GM12875 (cell line): ENCODE results near the gene LRBA.
A peak's percentile ranks its signal among the peaks of the same experiment; 100 is the strongest.

Experiments
- H3K4me3 ChIP-seq: one replicate; pipeline ENCODE4 v1.5.1; 2011; ENCODE audit warnings: low read depth, low read length, control low read depth
- TF ChIP-seq, protein P1 (sequence below): IDR thresholded peaks from 2 replicates; pipeline ENCODE4 v1.5.1; 2011; ENCODE audit warnings: low read depth, mild to moderate bottlenecking, control low read depth, inconsistent platforms, low read length, moderate library complexity, borderline replicate concordance; ENCODE audit not compliant: insufficient read depth

Gene LRBA

DNA sequence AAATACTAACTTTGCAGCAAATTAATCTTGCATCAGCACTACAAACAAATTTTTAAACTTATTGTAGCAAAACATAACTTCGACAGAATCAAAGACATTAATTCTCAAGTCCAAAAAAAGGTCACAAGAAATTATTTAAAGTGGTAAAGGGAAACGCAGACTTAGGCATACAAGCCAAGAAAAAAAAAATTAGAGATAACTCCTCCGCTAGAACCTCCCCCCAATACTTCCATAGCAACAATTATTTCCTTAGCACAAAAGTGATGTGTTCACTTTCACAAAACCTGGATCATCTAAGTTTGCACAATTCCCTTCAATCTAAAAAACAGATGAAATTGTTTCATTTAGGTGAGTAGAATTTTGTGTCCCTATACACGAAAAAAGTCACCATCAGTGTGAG, 1.1 kb downstream of the LRBA start:
- H3K4me3 ChIP-seq: peak overlapping the region; percentile 88
- TF ChIP-seq, protein P1, sequence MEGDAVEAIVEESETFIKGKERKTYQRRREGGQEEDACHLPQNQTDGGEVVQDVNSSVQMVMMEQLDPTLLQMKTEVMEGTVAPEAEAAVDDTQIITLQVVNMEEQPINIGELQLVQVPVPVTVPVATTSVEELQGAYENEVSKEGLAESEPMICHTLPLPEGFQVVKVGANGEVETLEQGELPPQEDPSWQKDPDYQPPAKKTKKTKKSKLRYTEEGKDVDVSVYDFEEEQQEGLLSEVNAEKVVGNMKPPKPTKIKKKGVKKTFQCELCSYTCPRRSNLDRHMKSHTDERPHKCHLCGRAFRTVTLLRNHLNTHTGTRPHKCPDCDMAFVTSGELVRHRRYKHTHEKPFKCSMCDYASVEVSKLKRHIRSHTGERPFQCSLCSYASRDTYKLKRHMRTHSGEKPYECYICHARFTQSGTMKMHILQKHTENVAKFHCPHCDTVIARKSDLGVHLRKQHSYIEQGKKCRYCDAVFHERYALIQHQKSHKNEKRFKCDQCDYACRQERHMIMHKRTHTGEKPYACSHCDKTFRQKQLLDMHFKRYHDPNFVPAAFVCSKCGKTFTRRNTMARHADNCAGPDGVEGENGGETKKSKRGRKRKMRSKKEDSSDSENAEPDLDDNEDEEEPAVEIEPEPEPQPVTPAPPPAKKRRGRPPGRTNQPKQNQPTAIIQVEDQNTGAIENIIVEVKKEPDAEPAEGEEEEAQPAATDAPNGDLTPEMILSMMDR: no peak

DNA sequence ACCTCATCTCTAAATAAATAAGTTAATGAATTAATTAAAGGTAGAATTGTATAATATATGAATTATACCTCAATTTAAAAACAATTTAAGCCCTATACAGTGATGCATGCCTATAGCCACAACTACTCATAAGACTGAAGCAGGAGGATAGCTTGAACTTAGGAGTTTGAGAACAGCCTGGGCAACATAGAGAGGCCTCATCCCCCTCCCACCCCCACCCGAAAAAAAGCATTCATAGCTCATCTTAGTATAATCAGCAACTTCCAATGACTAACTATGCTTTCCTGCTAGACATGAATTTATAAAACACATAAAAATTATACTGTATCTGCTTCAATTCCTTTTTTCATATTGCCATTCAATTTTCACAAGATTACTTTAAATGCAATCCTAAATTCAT, 1.6 kb downstream of the LRBA start:
- TF ChIP-seq, protein P1: no peak
- peak overlapping the region; percentile 88 for H3K4me3 ChIP-seq

DNA sequence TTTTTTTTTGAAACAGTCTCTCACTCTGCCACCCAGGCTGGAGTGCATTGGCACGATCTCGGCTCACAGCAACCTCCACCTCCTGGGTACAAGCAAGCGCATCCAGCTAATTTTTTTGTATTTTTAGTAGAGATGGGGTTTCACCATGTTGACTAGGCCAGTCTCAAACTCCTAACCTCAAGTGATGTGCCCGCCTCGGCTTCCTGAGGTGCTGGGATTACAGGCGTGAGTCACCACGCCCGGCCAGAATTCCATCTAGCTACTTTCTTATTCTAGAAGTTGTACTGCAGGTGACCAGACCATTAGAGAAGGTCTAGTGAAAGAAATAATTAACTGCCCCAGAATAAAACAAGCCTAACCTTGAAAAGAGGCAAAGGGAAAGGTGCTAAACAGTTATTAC, 2.3 kb downstream of the LRBA start:
- H3K4me3 ChIP-seq: peak overlapping the region; percentile 88
- TF ChIP-seq, protein P1: no peak

DNA sequence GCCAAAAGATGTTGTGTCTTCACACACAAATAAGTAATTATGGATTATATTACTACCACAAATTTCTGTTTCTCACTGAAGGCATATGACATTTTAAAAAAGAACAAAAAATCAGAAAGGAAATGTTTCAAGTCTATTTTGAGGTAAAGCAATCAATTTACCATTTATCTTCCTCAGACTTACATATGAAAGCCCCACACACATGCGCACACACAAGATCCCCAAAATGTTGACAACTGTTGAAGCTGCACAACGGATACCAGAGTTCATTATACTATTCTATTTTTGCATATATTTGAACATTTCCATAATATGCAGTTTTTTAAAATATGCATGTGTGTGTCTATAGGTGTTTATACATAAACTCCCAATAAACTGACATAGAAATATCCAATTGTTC, 2.7 kb downstream of the LRBA start:
- H3K4me3 ChIP-seq: no peak overlapping the region
- TF ChIP-seq, protein P1: no peak

DNA sequence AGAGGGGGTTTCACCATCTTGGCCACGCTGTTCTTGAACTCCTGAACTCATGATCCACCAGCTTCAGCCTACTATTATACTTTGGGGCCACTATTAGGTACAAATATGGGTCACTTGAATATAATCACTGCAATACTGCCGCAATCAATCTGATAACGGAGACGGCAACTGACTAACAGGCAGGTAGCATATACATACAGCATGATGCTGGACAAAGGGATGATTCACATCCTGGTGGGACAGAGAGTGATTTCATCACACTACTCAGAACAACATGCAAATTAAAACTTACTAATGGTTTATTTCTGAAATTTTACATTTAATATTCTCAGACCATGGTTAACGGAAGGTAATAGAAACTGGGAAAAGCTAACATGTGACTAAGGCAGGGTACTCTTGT, 10.9 kb downstream of the LRBA start:
- TF ChIP-seq, protein P1: no peak
- H3K4me3 ChIP-seq: no peak overlapping the region

DNA sequence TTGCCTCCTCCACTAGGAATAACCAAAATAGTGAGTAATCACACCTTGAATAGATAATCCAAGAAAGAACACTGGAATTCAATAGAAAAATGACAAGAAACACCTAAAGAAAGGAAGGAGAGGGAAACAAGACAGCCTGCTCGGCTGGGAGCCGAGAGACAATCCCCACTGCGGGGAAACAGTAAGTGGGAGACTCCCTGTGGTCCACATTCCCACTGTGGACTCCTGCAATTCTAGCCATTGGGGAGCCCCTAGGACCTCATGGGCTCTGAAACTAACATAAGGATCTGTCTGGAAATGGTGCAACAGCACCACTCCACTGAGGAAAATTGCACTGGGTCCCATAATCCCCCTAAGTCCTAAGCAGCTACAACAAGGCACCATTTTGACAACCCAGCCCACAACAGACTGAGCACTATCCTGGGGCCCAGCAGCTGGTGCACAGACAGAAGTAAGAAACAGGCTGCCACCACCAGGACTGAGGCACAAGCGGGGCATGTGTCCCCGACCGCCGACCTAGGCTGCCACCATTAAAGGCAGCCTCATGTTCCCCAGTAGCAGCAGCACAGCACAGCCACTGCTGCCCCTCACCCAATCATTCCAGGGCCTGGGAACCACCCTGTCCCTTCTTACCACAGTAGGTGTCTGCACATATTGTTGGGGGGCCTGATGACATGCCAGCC, 14.2 kb downstream of the LRBA start:
- H3K4me3 ChIP-seq: no peak overlapping the region
- TF ChIP-seq, protein P1: no peak

DNA sequence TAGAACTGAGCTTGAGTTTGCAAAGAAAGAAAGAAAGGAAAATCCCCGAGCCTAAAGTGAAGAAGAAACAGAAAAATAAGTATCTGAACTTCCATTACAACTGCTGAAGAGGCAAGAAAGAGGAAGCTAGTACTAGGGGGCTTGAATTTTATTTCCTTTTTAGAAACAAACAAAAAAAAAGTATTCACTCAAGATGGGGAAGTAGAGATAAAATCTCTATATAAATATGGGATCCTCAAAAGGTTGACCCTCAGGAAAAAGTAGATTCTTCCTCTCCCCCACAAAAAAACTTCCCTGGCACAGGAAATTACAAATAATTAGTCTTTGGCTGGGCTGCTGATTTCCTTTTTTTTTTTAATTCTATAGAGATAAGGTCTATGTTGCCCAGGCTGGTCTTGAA, 16.0 kb downstream of the LRBA start:
- TF ChIP-seq, protein P1: no peak
- no peak overlapping the region for H3K4me3 ChIP-seq
